Measurements from ENCODE around the gene ANXA9. TPM values are rescaled to one million over a fixed set of nuclear protein-coding genes. Genes with fewer than 3 reads are reported as not detected.

Gene ANXA9
- total and polyA plus RNA-seq, 2 donors from 2014 or later: 3.3 to 38.5 TPM

GRCh38 chr1:151002611-151003010 is 20.5 kb downstream of the ANXA9 start:
- H3K4me3 ChIP-seq (ENCODE audit: low read length in 3 of 3): peak overlapping the region in 1 of 3 donors; percentile 46
- no peak for FAIRE-seq
- TF ChIP-seq CTCF (IDR thresholded peaks at IDR 0.05; ENCODE audit: borderline replicate concordance, extremely low read depth, insufficient read depth): no peak
- peak overlapping the region in 1 of 3 donors; percentile 66 for H3K9ac ChIP-seq (ENCODE audit: low read length in 3 of 3)
- H3K36me3 ChIP-seq (ENCODE audit: control insufficient read depth in 2 of 3, insufficient read depth in 3 of 3, low read length in 3 of 3): peaks cover 0 to 36% (median 18%) of the 10 kb centered on the region in 3 donors
- H3K27ac ChIP-seq (ENCODE audit: low read depth in 2 of 2, low read length in 2 of 2): peak overlapping the region in 1 of 2 donors; percentile 44
- peak in 1 of 5 donors; percentile 25 for DNase-seq
- no peaks in the 10 kb centered on the region for H3K9me3 ChIP-seq (ENCODE audit: control insufficient read depth in 2 of 3, insufficient read depth in 1 of 3, low read length in 3 of 3)
- H3K27me3 ChIP-seq (ENCODE audit: control insufficient read depth, insufficient read depth, low read length): no peaks in the 10 kb centered on the region
- H3K4me1 ChIP-seq (ENCODE audit: control insufficient read depth in 2 of 3, insufficient read depth in 2 of 3, low read depth in 1 of 3, low read length in 3 of 3): peaks cover 4 to 23% (median 14%) of the 10 kb centered on the region in 3 donors
- intact Hi-C loops (cut with DNase I): no loop called here

GRCh38 chr1:151003180-151003579 is 21.1 kb downstream of the ANXA9 start:
- peaks cover 0 to 36% (median 13%) of the 10 kb centered on the region in 3 donors for H3K36me3 ChIP-seq (ENCODE audit: control insufficient read depth in 2 of 3, insufficient read depth in 3 of 3, low read length in 3 of 3)
- intact Hi-C loops (cut with DNase I): no loop called here
- H3K9ac ChIP-seq (ENCODE audit: low read length in 3 of 3): peak overlapping the region in 1 of 3 donors; percentile 66
- FAIRE-seq (no peak), DNase-seq (no peak)
- peaks cover 7 to 25% (median 18%) of the 10 kb centered on the region in 3 donors for H3K4me1 ChIP-seq (ENCODE audit: control insufficient read depth in 2 of 3, insufficient read depth in 2 of 3, low read depth in 1 of 3, low read length in 3 of 3)
- H3K9me3 ChIP-seq (ENCODE audit: control insufficient read depth in 2 of 3, insufficient read depth in 1 of 3, low read length in 3 of 3): no peaks in the 10 kb centered on the region
- H3K27me3 ChIP-seq (ENCODE audit: control insufficient read depth, insufficient read depth, low read length): no peaks in the 10 kb centered on the region
- peak overlapping the region; percentile 44 to 66 for H3K27ac ChIP-seq (ENCODE audit: low read depth in 2 of 2, low read length in 2 of 2)
- peak overlapping the region in 2 of 3 donors; percentile 43 to 46 for H3K4me3 ChIP-seq (ENCODE audit: low read length in 3 of 3)
- no peak for TF ChIP-seq CTCF (IDR thresholded peaks at IDR 0.05; ENCODE audit: borderline replicate concordance, extremely low read depth, insufficient read depth)

DNA sequence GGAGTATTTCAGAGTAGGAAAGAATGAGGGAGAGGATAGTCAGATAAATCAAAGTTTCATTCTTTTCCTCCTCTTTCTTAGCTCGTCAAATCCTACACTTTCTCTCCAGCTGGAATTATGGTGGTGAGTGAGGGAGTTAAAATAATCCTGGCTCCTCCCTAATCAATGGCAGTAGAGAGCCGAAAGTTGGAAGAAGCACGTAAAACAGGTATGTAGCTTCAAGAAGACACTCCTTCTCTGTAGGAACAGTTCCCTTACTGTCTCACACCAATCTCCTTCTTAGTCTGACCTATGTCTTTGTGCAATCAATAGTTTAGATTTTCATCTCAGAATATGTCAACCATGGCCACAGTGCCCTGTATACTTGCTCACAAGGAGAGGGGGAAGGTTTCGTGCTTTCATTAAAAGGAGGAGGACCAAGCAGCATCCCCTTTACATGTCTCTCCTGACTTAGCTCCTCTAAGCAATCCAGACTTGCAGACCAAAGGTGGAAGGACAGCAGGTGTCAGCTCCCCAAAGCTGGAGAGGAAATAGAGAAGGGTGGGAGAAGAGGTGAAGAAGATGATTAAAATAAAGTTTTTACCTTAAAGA is 23.7 kb downstream of the ANXA9 start:
- peaks cover 7 to 28% (median 18%) of the 10 kb centered on the region in 3 donors for H3K4me1 ChIP-seq (ENCODE audit: control insufficient read depth in 2 of 3, insufficient read depth in 2 of 3, low read depth in 1 of 3, low read length in 3 of 3)
- TF ChIP-seq CTCF (IDR thresholded peaks at IDR 0.05; ENCODE audit: borderline replicate concordance, extremely low read depth, insufficient read depth): no peak

More for the DNA sequence above, 23.7 kb downstream of the ANXA9 start:
- Histone ChIP-seq H3K27ac (ENCODE audit: low read depth in 2 of 2, low read length in 2 of 2) (peak overlapping the region; percentile 85 to 88), H3K36me3 (ENCODE audit: control insufficient read depth in 2 of 3, insufficient read depth in 3 of 3, low read length in 3 of 3) (peaks cover 0 to 15% (median 5%) of the 10 kb centered on the region in 3 donors), H3K9ac (ENCODE audit: low read length in 3 of 3) (peak overlapping the region; percentile 72 to 88 (median 80)), H3K27me3 (ENCODE audit: control insufficient read depth, insufficient read depth, low read length) (no peaks in the 10 kb centered on the region), H3K4me3 (ENCODE audit: low read length in 3 of 3) (peak overlapping the region; percentile 83 to 97 (median 95)), H3K9me3 (ENCODE audit: control insufficient read depth in 2 of 3, insufficient read depth in 1 of 3, low read length in 3 of 3) (no peaks in the 10 kb centered on the region)
- FAIRE-seq (no peak), DNase-seq (peak in 2 of 5 donors; percentile 26 to 39)
- intact Hi-C loops (cut with DNase I): no loop called here
